HepG2 (cell line): ENCODE data around the gene MISP3. TPM values are rescaled to one million over a fixed set of nuclear protein-coding genes. Genes with fewer than 3 reads are reported as not detected.

Experiments
- CCDC6 ChIP-seq: sonication (generic); formaldehyde crosslinking; IDR thresholded peaks from 2 replicates; pipeline ENCODE4 v1.8.1; 2022; ENCODE audit warnings: mild to moderate bottlenecking, missing genetic modification reagents, moderate library complexity
- CREB3 ChIP-seq: sonication (generic); formaldehyde crosslinking; IDR thresholded peaks from 2 replicates; pipeline ENCODE4 v1.5.0; 2020; ENCODE audit warnings: missing genetic modification reagents
- ESRRA ChIP-seq: sonication (generic); formaldehyde crosslinking; IDR thresholded peaks from 2 replicates; pipeline ENCODE4 v1.5.1; 2020; ENCODE audit warnings: mild to moderate bottlenecking, low read depth, missing genetic modification reagents
- IKZF5 ChIP-seq: IDR thresholded peaks from 2 replicates; pipeline ENCODE4 v1.6.1; 2018; ENCODE audit warnings: missing genetic modification reagents, mild to moderate bottlenecking, missing compliant biosample characterization
- JUND ChIP-seq: sonication (generic); formaldehyde crosslinking; IDR thresholded peaks from 2 replicates; pipeline ENCODE4 v1.8.0; 2022; ENCODE audit warnings: mild to moderate bottlenecking, missing genetic modification reagents
- KDM4B ChIP-seq: sonication (generic); formaldehyde crosslinking; IDR thresholded peaks from 2 replicates; pipeline ENCODE4 v1.4.0; 2020; ENCODE audit warnings: missing genetic modification reagents
- MBNL3 ChIP-seq: fragments of 250-450 bp; sonication (Bioruptor Pico); conservative IDR thresholded peaks from 2 replicates; pipeline ENCODE4 v1.8.0; 2022; ENCODE audit warnings: mild to moderate bottlenecking, inconsistent platforms
- MIXL1 ChIP-seq: IDR thresholded peaks from 2 replicates; pipeline ENCODE4 v1.6.1; 2016
- MLX ChIP-seq: IDR thresholded peaks from 2 replicates; pipeline ENCODE4 v1.6.1; 2016
- PPARG ChIP-seq: conservative IDR thresholded peaks from 2 replicates; pipeline ENCODE4 v1.6.1; 2016; ENCODE audit warnings: missing biosample characterization, missing genetic modification reagents
- RERE ChIP-seq: IDR thresholded peaks from 2 replicates; pipeline ENCODE4 v1.6.1; 2016; ENCODE audit warnings: low read depth, missing genetic modification reagents, missing compliant biosample characterization
- SIN3A ChIP-seq: IDR thresholded peaks from 2 replicates; pipeline ENCODE4 v1.6.1; 2011; ENCODE audit warnings: low read depth, mild to moderate bottlenecking, control low read depth, low read length, borderline replicate concordance
- YEATS2 ChIP-seq: sonication (generic); formaldehyde crosslinking; IDR thresholded peaks from 2 replicates; pipeline ENCODE4 v1.4.0; 2020; ENCODE audit warnings: missing genetic modification reagents, borderline replicate concordance
- ZNF276 ChIP-seq: sonication (generic); formaldehyde crosslinking; IDR thresholded peaks from 2 replicates; pipeline ENCODE4 v1.4.0; 2020; ENCODE audit warnings: mild to moderate bottlenecking, low read depth, missing genetic modification reagents
- ZNF674 ChIP-seq: sonication (generic); formaldehyde crosslinking; IDR thresholded peaks from 2 replicates; pipeline ENCODE4 v1.5.0; 2020; ENCODE audit warnings: low read depth, mild to moderate bottlenecking, missing genetic modification reagents
- ZNF770 ChIP-seq: sonication (generic); formaldehyde crosslinking; IDR thresholded peaks from 2 replicates; pipeline ENCODE4 v1.5.0; 2020; ENCODE audit warnings: mild to moderate bottlenecking, missing genetic modification reagents
- polyA plus RNA-seq, 8 experiments: library from polyadenylated mRNA; depleted of rRNA in 3 of 8; stranded (reverse) in 7 of 8; unstranded in 1 of 8; fragments of >200 nt; fragmentation: Illumina TruSeq in 4 of 8; extraction: Trizol in 4 of 8; gene quantifications; 2 replicates each; pipeline versions ENCODE4 v1.2.1 to v1.2.3, GENCODE V29; 2011 to 2016; ENCODE audit warnings: low read depth in 4 of 8, missing spikeins in 1 of 8, mixed read lengths in 1 of 8; ENCODE audit not compliant: insufficient read depth in 1 of 8
- total RNA-seq, 5 experiments: library from RNA; depleted of rRNA; stranded (reverse); fragments of >200 nt; fragmentation: Illumina TruSeq; extraction: Trizol; gene quantifications; 2 replicates each; pipeline ENCODE4 v1.2.3, GENCODE V29; 2016; ENCODE audit warnings: low read depth in 1 of 5

MISP3 gene
- total and polyA plus RNA-seq, 2 of the 13 experiments (the other 11 are each of a cell fraction or from before 2014, with no cell fraction given), result 2.5 to 5.4 TPM

GRCh38 chr19:14080887-14081796, 8.6 kb downstream of the MISP3 start (continued):
- TF ChIP-seq YEATS2 (CRISPR knock-in tag), result peak; percentile 69; the same call in 1 of the 2 replicates
- 0 out of 2 replicates have a peak, but pooled peaks have one; percentile 23 for TF ChIP-seq ZNF770 (CRISPR knock-in tag)
- no peak for TF ChIP-seq PPARG (CRISPR knock-in tag)
- 0 out of 2 replicates have a peak, but pooled peaks have one; percentile 58 for TF ChIP-seq CCDC6
- peak; percentile 34; the same call in 1 of the 2 replicates for TF ChIP-seq ZNF276 (CRISPR knock-in tag)
- TF ChIP-seq MLX (CRISPR knock-in tag), result no peak
- TF ChIP-seq KDM4B (CRISPR knock-in tag), result 0 out of 2 replicates have a peak, but pooled peaks have one; percentile 33
- TF ChIP-seq RERE (CRISPR knock-in tag), result no peak
- TF ChIP-seq CREB3 (CRISPR knock-in tag), result no peak
- TF ChIP-seq JUND (CRISPR knock-in tag), result no peak
- no peak for TF ChIP-seq ZNF674
- TF ChIP-seq ESRRA, result no peak
- TF ChIP-seq SIN3A, result peak; percentile 74; the same call in 1 of the 2 replicates
- no peak for TF ChIP-seq MBNL3
- peak; percentile 65 for TF ChIP-seq MIXL1 (CRISPR knock-in tag)
- peak; percentile 83 for TF ChIP-seq IKZF5 (CRISPR knock-in tag)
